ENCODE results near the gene GHRL.

GRCh38 chr3:10309736-10310135 lies 17.0 kb upstream of the GHRL start:
- no peak for TF ChIP-seq CTCF (IDR thresholded peaks at IDR 0.05)
- no peak for TF ChIP-seq EZH2phosphoT487 (IDR thresholded peaks at IDR 0.05)
